GM18520 (cell line): ENCODE results near the gene RIBC1.
"Not testable (repeated sequence)": the region's sequence is repeated elsewhere in the genome, so short reads cannot be mapped to it uniquely, and the experiment has no call there.

Experiments
- ATAC-seq: cut with Tn5 transposase; IDR thresholded peaks from one replicate; pipeline ENCODE4 v1.9.1; 2021; ENCODE audit not compliant: unreplicated experiment

Gene RIBC1

DNA sequence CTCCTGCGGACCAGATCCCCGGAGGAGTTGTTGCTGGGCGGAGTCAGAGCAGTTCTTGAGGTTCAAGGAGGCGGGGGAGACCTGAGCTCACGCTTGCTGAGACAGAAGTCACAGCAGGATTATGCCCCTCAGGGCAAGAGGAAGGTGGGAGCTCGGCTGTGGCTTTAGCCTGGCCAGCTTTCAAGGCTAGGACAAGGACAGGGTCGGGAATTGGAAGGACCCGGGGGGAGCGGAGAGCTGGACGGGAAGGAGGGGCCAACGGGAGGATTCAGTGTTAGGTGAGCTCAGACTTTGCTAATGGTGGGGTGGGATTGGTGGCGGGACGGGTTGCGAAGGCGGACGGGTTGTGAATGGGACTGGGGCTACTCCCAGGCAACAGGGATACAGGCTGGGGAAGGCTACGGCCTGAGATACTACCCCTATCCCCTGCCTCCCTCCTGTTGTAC, at the start of gene RIBC1:
Gene RIBC1, plus strand, starts transcription at position 13 of the 446 bp plus-strand sequence. CDS start 3,404 bp downstream, outside the sequence.
- no peak for ATAC-seq

DNA sequence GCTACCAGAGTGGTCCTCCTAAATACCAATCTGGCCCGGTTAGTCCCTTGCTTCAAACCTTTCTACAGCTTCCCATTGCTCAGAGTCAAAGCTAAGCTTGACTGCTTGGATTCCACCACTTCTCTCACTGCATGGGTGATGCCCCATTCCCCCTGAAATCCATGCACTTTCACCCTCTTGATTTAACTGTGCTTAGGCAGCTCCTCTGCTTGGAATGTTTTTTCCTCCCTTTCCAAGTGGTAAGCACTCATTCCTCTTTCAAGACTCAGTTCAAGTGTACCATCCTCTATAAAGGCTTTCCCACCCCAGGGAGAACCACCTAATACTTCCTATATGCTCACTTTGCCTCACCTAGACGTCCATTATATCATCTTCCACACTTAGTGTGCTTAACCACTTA, 49.4 kb upstream of the RIBC1 start:
- no peak for ATAC-seq

DNA sequence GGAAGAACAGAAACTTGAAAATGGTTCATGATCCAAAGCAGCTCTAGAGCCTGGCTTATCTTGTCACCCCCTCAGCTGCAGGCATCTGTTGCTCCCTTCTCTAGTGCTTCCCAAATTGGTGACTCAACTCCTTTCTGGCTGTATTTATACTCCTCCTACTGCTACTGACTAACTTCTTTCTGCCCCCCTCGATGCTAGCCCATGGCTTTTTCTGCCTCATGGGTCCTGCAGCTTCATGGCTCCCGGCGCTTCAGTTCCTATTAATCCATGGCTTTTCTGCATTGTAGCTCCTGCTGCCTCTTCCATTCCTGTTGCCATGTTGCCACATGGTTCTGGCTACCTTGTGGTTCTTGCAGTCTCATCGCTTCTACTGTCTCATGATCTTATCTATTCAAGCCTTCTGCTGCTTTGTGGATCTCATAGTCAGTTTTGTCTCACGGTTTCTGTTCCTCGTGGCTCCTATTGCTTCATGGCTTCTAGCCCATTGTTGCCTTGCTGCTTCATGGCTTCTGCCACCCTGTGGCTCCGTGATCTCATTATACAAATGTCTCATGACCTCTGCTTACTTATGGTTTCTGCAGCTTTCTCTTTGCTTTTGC, 48.4 kb upstream of the RIBC1 start:
- no peak for ATAC-seq

DNA sequence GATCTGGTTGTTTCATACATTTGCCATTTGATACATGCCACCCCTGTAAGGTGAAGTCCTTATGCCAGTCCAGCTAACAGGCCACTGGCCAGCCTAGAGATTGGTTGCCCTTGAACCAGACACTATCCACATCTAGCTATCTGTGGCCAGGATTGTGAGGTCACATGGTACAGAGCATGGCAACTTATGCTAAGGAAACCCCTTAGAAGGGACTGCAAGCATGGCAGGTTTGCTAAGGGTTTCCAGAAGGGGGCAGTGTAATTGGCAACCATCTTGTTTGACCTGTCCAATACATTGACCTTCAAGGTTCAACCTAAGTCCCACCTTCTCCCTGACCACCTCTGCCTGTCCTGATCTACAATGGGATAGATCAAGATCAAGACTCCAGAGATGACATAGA, 47.8 kb upstream of the RIBC1 start:
- ATAC-seq, result no peak

DNA sequence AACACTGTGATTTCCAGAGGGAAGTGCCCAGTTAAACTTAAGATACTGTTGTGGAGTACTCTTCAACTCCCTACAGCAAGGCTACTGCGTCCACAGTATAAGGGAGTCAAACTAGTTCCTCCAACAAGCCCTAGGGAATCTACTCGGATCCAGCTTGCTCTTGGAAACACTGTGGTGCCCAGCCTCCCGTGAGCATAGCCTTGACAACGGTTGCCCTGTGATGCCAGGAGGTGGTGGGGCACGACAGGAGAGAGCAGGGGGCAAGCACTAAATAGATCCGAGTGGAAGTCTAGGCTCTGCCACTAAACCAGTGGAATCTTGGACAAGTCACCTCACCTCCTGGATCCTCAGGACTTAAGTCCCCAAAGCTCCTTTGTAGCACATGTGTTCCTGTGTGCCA, 45.8 kb upstream of the RIBC1 start:
- no peak for ATAC-seq

DNA sequence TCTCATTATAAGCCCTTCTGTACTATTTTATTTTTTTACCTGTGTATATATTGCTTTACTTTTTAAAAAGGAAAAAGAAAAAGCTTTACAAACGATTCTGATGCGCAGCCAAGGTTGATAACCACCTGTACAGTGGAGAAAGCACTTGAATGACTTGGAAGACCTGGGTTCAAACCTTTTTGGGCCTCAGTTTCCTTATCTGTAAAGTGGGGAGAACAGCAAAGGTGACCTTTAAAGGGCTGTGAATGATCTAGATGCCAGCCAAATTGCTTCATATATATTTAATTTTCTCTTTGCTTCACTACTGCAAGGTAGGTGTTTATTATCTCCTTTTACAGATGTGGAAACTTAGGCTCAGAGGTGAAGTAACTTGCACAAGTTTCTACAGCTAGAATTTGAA, 45.2 kb upstream of the RIBC1 start:
- ATAC-seq, result no peak

DNA sequence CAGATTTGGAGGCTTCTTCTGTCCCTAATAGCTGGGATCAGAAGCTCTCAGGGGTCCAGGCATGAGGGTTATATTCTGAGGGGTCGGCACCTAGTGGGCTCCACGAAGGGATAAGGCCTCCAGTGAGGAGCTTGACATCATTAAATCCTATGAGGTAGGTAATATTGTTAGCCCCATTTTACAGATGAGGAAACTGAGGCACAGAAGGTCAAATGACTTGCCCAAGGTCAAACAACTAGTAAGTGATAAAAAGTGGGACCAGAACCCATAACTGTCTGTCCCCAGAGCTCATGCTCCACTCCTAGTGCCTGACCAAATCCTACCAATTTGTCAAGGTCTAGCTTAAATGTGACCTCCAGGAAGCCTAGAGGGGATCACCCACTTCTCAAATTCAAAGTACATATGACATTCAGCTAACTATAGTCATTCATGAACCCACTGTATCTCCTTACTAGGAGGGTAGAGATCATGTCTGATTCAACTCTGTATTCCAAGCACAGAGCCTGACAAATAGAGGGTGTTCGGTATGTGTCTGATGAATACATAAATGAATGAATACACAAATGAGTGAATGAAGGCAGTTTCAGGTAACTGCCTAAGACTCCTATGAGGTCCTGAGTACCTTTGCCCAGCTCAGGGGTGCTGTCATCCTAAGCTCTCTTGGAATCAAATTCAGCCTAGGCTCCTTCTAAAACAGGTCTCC, 43.5 kb upstream of the RIBC1 start:
- ATAC-seq, result no peak

DNA sequence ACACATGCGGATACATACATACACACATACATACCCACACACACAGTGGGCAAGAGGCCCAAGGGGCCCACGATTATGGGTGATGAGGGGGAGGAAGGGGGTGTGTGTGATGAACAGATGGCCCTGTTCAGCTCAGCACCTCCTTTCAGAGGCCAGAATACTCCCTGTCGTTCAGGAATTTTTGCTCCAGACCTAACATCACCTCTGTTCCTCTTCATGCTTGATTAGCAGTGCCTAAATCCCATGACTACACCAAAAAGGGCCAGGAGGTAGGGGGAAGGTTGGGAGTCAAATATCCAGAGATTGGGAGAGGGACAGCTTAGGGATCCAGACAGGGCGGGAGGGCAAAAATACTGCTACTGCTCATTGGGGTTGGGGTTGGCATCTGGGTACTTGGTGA, 42.9 kb upstream of the RIBC1 start:
- ATAC-seq, result no peak

DNA sequence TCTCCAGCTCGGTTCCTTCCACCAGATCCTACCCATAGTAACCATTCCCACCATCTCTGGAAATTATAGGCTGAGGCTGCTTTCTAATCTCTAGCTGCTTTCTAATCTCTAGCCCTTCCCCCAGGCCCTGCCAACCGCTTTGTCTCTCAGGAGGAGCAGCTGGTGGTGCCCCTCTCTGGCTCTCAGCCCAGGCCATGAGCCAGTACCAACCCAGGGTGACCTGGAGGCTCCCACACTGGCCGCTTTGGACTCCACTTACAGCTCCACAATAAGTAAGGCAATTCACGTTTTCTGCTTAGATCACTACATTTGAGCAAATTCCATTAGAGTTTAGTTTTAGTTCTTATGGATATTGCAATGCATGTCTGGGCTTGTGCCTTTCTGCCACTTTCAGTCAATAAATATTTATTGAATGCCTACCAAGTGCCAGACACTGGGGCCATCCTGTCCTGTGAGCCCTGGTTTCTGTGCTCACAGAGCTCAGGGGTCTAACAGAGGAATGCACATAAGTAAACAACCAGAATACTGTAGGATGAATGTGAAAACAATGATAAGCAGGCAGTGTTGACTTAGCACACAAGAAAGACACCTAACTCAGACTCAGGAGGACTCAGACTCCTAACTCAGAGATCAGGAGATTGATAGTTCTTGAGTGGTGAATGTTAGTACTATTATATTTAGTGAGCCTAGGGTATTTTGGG, 39.1 kb upstream of the RIBC1 start:
- ATAC-seq, result no peak

DNA sequence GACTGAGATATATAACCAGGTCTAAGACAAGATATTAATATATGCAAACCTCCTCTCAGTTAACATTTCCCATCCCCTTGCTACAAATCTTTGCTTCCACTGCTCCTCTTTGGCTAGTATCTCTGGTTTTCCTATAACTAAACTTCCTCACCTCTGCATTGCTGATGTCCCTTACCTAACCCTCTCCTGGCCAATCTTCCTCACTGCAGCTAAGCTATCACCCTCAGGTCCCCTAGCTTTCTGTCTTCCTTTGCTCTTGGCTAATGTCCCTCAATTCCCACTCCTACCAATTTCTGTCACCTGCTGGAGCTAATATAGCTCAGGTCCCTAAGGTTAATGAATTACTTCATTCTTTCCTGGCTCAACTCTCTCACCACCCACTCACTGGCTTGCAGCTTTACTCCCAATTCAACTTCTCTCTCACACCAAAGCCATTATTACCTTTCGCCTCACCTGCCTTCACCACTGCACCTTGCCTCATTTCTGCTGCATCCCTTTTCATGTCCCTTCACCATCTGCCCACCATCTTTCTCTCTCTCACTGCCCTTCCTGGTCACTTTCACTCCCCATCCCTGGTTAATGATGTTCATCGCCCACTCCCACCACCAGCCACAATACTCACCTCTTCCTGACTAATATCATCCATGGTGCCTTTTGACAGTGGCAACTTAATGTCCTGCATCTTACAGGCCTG, 26.9 kb upstream of the RIBC1 start:
- ATAC-seq, result no peak

DNA sequence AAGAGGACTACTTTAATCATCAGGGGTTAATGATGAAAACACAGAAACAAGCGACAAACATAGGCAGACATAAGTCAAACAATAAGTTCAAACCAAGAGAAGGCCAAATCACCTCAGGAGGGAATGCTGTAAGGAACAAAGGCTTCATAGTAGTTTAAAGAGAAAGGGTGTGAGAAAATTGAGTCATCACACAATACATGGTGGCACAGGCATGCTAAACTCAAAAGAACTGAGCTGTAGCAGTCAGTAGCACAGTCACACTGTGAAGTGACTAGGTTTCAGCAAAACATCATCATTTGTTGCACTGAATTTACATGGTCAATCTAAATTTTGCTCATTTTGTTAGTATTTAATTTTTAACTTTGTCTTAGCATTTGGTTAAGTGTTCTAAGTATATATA, 24.5 kb upstream of the RIBC1 start:
- no peak for ATAC-seq

DNA sequence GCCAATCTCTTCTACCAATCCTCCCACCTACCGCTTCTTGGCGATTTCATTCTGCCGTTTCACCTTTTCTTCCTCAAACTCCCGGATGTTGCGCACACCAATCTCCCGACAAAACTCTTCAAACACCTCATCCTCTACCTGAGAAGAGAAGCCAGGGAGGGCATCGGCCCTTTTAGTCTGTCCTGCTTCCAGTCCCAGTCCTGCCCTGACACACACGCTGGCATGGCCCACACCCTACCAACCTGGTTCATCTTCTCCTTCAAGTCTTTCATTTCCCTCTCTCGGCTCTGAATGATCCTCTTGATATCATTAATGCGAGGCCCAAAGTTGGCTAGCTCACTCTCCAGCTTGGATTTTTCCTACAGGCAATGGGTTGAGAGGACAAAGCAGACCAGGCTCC, 19.1 kb upstream of the RIBC1 start:
- no peak for ATAC-seq

DNA sequence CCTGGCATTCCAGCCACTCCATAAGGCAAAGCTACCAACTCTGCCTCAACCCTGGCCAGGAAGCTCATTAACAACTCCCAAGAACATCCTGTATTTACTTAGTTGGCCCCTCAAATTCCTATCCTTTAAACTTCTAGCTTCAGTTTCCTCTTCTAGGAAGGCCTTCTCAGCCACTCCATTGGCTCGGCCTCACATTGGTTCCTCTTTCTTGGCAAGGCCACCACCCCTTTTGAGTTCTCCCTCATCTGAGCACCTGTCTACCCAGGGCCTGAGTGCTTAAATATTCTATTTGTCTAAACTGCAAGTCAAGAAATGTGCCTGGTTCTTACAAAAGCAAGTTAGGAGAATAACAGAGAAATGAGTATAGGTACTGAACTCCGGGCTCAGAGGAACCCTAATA, 10.2 kb upstream of the RIBC1 start:
- ATAC-seq, result no peak

DNA sequence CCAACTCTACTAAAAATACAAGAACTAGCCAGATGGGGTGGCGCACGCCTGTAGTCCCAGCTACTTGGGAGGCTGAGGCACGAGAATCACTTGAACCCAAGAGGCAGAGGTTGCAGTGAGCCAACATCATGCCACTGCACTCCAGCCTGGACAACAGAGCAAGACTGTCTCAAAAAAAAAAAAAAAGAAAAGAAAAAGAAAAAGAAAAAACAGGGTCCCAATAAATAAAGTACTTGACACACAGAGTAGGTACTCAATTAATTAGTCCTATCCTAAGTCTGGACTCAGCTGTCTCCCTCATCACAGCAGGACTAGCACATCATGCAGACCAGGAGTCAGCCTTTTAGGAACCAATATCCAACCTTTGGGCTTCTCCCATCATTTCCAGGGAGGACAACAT, 2.3 kb upstream of the RIBC1 start:
- ATAC-seq, result not testable (repeated sequence)

DNA sequence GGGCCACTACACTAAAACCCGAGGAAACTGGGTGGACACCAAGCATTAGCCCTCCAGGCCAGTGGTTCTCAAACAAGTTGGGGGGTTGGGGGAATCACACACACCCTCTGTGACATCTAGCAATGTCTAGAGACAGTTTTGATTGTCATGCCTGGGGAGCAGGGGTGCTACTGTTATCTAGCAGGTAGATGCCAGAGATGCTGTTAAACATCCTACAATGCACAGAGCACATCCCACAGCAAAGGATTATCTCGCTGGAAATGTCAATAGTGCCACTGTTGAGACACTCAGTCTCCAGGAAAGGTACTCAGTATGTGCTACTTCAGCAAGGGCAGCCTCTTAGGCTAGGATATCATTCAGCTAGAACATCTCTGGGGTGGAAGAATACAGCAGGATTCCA, 1.5 kb upstream of the RIBC1 start:
- ATAC-seq, result no peak

DNA sequence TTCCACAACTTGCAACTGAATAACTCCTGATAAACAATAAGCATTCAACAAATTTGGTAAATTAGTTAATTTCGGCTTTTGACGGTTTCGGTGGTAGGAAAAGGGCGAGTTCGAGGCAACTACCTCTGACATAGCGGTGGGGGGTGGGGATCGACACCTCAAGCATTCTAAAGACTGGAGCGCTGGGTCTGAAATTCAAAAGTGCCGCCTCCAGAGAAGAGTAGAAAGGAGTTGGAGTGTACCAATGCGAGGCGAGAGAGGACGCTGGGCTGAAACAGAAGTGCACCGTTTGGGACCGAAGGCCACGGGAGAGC, 944 bp upstream of the RIBC1 start:
- peak; percentile 9 for ATAC-seq

DNA sequence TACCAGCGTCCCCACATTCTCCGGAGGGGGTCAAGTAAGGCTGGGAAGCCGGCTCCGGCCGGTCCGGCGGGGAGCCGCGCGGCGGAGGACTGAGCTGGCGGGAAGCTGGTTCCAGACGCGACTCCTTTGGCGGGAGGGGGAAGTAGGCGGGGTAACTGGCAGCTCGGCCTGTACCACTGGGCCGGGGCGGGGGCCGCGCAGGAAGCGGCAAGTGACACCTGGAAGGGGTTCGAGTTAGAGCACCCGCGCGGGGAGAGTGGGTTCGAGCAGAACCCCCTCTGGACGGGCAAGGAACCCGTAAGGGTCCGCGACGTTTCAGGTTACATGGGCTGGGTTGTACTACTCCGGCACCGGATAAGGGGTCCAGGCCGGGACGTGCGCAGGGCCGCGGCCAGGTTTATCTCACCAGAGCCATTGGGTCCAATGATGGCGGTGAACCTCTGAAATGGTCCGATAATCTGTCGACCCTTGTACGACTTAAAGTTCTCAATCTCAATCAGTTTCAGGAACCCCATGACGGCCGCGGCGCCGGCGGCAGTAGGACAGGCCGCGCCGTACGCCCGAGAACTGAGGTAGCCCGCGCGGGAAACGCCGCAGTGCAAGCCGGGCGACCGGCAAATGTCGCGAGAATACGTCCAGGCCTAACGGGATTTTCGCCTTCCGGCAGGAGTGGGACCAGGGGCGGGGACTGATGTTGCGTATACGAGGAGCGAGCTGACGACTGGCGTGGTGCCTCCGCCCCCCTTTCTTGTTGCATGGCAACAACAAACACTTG, 400 bp upstream of the RIBC1 start, which contains the start of gene SMC1A:
Gene SMC1A, minus strand, starts transcription at position 569 of the 775 bp plus-strand sequence. Its CDS starts 54 bp downstream, at position 515.
- peak; percentile 96 for ATAC-seq

DNA sequence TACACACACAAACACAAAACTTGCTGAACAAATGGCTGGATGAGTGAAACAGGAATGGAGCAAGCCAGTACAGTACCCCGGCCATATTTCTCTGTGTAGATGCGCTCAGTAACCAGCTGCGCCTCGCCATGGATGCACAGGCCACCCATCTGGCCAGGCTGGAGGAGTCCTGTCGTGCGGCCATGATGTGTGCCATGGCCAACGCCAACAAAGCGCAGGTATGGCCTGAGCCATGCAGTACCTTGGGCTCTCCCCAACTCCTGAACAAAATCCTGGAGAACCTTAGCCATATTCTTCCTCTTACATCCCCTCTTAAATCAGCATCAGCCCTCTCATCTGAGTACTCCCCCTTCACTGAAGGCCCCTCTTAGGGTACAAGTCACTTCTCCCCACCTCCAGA, 7.1 kb downstream of the RIBC1 start:
- no peak for ATAC-seq

DNA sequence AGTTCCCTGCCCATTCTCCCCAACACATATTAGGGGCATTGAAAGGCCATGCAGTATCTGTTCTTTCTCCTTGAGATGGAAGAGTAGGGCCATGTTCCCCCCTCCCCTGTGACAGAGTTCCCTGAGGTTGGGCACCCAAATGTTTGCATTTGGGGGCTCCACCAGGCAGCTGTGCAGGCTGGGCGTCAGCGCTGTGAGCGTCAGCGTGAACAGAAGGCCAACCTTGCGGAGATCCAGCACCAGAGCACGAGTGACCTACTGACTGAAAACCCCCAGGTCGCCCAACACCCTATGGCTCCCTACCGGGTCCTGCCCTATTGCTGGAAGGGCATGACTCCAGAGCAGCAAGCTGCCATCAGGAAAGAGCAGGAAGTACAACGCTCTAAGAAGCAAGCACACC, 7.6 kb downstream of the RIBC1 start:
- ATAC-seq, result no peak

DNA sequence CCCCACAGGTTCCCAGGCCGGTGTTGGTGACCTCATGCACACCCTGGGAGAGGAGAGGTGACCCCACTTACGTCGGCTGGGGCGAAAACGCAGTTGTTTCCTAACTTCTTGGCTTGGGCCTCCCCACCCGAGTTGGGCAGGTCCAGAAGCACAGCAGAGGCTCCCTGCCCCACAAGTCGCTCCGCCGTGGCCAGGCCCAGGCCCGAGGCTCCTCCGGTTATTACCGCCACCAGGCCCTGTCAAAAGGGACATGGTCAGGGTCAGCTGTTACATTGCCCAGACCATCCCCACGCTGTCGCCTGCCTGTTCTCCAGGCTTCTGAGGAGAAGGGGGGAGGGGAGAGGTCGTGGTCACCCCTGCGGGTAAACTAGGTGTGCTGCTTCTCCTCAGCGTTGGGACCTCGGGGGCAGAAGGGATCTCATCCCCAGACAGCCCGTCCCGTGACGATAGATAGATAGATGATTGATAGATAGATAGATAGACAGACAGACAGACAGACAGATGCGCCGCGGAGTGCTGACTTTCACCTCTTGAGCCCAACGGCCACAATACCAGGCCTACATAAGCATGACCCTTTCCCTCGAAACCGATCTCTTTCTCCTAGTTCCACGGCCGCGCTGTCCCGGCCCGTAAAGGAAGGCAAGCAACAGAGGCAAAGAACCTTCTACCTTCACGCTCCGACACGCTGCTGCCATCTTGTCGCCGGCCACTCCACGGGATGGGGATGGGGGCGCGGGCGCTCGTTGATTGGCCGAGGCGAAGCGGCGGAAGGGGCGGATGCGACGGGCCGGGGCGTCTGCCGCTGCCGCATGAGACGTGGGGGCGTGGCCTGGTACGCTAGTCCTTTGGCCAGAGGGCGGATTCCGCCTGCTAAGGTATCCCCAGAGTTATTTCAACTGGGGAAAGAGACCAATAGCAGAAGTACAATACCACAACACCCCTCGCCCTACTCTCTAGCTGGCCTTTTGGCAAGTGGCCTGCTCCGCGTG, 11.3 kb downstream of the RIBC1 start, which contains the start of gene HSD17B10:
Gene HSD17B10, minus strand, starts transcription at position 720 of the 989 bp plus-strand sequence. Its CDS starts 25 bp downstream, at position 695.
- peak; percentile 80 for ATAC-seq
